Measurements from ENCODE around the gene LSP1.

DNA sequence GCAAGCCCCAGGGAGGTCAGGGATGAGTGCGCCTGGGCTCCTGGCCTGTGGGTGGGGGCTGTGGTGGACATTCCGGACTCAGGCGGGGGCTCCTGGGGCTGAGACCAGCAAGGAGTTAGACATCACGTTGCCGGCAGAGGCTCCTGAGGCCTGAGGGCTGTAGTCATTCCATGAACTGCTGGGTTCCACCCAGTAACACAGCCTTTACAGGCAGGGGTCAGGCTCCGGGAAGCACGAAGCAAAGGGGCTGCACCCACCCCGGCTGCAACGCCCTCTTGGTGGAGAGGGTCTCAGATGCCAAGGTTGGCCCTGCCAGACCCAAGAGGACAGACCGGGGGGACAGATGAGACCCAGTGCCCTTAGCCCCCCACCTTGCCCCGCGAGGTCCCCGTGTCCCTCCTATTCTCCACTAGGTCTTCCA is 75.6 kb downstream of the LSP1 start:
- no peak for TF ChIP-seq GATA2 (IDR thresholded peaks at IDR 0.05; ENCODE audit: low read depth, low read length)
- no peak for TF ChIP-seq GATA3 (IDR thresholded peaks at IDR 0.05; ENCODE audit: low read depth, low read length)
